Upper lobe of left lung (tissue), 4 donors: Measurements from ENCODE around the gene FYN.

Source experiments
- EP300 ChIP-seq, 4 donors: sonication (generic); formaldehyde crosslinking; IDR thresholded peaks; one replicate each; pipeline ENCODE4 v1.5.1; 2017; ENCODE audit warnings: antibody characterized with exemption in 4 of 4, control low read depth in 2 of 4
- POLR2A ChIP-seq, 4 donors: fragments of 450-650 bp; IDR thresholded peaks; one replicate each; pipeline ENCODE4 v1.5.1; 2016 to 2017; ENCODE audit warnings: antibody characterized with exemption in 4 of 4, mild to moderate bottlenecking in 2 of 4
- POLR2AphosphoS5 ChIP-seq, 2 donors: sonication (generic); formaldehyde crosslinking; IDR thresholded peaks; one replicate each; pipeline ENCODE4 v1.5.1; 2017; ENCODE audit warnings: antibody characterized with exemption in 2 of 2
- TF ChIP-seq, protein P1 (sequence below), 6 experiments: fragments of 450-650 bp in 4 of 6; fragments of 200-600 bp in 2 of 6; sonication (generic) in 2 of 6; IDR thresholded peaks; one replicate each; pipeline ENCODE4 v1.5.1; 2016 to 2019; ENCODE audit warnings: antibody characterized with exemption in 6 of 6

DNA sequence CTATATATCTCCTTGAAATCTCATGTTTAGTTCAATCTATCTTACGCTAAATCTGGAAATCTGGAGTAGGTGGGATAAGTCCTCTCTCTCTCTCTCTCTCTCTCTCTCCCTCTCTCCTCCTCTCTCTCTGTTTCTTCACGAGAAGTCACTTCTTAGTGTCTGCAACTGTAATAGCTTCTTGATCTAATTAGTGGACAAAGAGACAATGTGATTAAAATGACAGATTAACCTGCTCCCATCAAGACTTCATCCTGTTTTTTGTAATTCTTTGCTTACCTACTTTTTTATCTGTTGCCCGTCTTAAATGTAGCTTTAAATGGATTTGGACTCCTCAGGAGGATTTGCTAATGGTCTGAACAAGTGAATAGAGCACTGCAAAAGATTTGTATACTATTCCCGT is 2.5 kb upstream of the FYN start:
- TF ChIP-seq, protein P1, sequence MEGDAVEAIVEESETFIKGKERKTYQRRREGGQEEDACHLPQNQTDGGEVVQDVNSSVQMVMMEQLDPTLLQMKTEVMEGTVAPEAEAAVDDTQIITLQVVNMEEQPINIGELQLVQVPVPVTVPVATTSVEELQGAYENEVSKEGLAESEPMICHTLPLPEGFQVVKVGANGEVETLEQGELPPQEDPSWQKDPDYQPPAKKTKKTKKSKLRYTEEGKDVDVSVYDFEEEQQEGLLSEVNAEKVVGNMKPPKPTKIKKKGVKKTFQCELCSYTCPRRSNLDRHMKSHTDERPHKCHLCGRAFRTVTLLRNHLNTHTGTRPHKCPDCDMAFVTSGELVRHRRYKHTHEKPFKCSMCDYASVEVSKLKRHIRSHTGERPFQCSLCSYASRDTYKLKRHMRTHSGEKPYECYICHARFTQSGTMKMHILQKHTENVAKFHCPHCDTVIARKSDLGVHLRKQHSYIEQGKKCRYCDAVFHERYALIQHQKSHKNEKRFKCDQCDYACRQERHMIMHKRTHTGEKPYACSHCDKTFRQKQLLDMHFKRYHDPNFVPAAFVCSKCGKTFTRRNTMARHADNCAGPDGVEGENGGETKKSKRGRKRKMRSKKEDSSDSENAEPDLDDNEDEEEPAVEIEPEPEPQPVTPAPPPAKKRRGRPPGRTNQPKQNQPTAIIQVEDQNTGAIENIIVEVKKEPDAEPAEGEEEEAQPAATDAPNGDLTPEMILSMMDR (IDR thresholded peaks at IDR 0.05), result no peak
- TF ChIP-seq POLR2AphosphoS5 (IDR thresholded peaks at IDR 0.05) (no peak), EP300 (IDR thresholded peaks at IDR 0.05) (no peak), POLR2A (IDR thresholded peaks at IDR 0.05) (no peak)
